Measurements from ENCODE around the gene CDK5RAP3. TPM values are rescaled to one million over a fixed set of nuclear protein-coding genes. Genes with fewer than 3 reads are reported as not detected.
"Not testable (repeated sequence)": the region's sequence is repeated elsewhere in the genome, so short reads cannot be mapped to it uniquely, and the experiment has no call there.

CDK5RAP3 gene
- polyA plus RNA-seq, 3 donors = 117 to 147 (median 140) TPM

DNA sequence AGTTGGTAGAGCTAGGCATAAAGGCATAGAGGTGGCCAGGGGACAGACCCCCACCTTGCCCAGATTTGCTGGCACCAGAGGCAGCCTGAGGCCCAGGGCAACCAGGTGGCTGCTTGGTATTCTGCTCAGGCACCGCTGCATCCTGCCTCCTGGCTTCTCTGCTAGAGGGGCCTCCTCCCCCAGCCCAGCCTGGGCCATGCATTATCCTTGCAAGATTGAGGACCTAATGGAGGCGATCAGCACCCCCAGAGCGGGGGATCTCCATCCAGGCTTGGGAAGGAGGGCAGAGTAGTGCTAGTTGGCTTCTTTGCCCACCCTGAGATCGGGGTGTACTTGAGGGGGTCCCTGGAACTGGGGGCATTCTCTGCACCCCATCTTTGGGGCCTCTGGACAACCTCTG lies 23.8 kb downstream of the CDK5RAP3 start:
- no peak for DNase-seq (ENCODE audit: low read depth in 3 of 3, low spot score in 2 of 3)

DNA sequence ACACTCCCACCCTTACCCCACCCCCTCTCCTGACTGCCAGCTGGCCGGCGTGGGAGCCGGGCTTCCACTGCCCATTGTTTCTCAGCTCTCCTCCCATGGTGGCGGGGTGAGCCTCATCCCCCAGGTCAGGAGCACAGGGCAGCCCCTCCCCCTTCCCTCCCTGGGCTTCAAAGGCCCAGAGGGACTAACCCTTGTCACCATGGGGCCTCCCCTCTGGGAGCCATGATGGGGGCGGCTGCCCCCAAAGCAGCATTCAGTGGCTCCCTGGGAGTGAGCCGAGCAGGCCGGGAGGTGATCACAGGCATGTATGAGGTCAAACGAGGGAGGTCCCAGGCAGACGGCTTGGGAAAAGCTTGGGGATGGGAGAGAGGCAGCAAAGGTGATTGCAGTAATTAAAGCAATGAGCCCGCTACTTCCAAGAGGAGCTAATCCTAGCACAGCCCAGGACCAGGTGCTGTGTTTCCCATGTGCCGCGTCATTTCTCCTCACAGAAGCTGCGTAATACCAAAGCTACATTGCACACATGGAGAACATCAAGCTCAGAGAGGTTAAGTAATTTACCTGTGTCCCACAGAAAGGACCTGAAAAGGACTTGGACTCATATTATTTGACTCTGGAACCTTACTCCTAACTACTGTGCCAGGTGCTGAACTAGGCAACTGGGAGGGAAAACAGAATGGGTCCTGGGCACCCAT lies 24.5 kb downstream of the CDK5RAP3 start:
- DNase-seq (ENCODE audit: low read depth in 3 of 3, low spot score in 2 of 3) = no peak

DNA sequence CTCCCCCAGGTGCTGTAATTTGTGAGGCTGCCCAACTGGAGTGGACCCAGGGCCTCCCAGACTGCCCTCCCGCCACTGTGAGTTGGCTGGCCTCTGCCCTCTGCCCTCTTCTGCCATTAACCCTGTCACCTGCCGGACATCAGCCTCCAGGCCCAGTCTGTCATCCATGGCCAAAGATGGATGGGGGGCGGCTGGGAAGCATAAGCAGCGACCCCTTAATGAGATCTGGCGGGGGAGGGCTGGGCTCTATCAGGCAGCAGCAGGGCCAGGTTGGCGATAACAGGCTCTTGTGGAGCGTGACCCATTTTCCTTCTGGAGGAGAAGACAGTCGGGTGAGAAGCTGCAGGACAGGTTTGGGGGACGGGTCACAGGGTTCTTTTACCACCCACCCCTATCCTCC lies 25.3 kb downstream of the CDK5RAP3 start:
- no peak for DNase-seq (ENCODE audit: low read depth in 3 of 3, low spot score in 2 of 3)

- DNase-seq (ENCODE audit: low read depth in 3 of 3, low spot score in 2 of 3) = no peak
Observed at GRCh38 chr17:47997586-47997985, 26.7 kb downstream of the CDK5RAP3 start.

GRCh38 chr17:47998044-47998443 lies 27.1 kb downstream of the CDK5RAP3 start:
- no peak for DNase-seq (ENCODE audit: low read depth in 3 of 3, low spot score in 2 of 3)

GRCh38 chr17:47999582-47999981 lies 28.7 kb downstream of the CDK5RAP3 start:
- DNase-seq (ENCODE audit: low read depth in 3 of 3, low spot score in 2 of 3) = no peak

DNA sequence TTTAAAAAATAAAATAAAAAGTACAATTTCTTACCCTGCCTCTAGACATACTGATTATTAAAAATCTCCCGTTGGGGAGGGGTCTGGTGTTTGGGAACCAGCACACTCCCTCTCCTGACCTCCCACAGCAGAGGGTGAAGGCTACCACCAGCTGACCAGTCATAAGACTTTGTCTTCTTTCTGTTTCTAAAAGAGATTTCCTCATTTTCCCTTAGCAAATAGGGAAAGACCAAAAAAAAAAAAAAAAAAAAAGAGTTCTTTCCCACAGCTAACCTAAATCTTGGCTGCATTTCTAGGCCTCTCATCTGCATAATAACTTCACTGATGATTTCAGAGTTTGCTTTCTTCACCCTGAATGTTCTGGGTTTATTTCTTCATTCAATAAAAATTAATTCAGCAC lies 30.3 kb downstream of the CDK5RAP3 start:
- no peak for DNase-seq (ENCODE audit: low read depth in 3 of 3, low spot score in 2 of 3)

- DNase-seq (ENCODE audit: low read depth in 3 of 3, low spot score in 2 of 3) = not testable (repeated sequence)
Observed at GRCh38 chr17:48001657-48002056, 30.7 kb downstream of the CDK5RAP3 start.

GRCh38 chr17:48002266-48002915 lies 31.5 kb downstream of the CDK5RAP3 start:
- DNase-seq (ENCODE audit: low read depth in 3 of 3, low spot score in 2 of 3) = no peak

DNA sequence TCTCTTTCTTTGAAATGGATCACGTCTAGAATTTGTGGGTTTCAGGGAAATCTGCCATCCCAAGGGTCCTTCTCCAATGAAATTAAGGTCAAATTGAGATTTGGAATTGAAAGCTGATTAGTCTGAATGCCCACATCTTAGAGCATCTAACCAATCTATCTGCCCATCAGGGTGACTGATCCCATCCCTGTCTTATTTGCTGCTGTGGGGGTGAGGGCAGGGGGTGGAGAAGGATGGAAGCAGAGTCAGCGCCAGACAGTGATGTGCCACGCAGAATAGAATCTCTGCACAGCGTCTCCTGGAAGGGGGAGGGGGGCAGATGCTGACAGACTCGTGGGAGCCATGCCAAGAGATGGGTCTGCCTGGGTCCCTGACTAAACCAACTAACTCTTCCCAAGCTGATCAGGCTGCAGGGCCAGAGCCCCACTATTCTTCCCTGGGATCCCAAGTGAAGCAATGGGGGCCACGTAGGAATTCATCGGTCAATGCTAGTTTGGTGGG lies 32.1 kb downstream of the CDK5RAP3 start:
- no peak for DNase-seq (ENCODE audit: low read depth in 3 of 3, low spot score in 2 of 3)

DNA sequence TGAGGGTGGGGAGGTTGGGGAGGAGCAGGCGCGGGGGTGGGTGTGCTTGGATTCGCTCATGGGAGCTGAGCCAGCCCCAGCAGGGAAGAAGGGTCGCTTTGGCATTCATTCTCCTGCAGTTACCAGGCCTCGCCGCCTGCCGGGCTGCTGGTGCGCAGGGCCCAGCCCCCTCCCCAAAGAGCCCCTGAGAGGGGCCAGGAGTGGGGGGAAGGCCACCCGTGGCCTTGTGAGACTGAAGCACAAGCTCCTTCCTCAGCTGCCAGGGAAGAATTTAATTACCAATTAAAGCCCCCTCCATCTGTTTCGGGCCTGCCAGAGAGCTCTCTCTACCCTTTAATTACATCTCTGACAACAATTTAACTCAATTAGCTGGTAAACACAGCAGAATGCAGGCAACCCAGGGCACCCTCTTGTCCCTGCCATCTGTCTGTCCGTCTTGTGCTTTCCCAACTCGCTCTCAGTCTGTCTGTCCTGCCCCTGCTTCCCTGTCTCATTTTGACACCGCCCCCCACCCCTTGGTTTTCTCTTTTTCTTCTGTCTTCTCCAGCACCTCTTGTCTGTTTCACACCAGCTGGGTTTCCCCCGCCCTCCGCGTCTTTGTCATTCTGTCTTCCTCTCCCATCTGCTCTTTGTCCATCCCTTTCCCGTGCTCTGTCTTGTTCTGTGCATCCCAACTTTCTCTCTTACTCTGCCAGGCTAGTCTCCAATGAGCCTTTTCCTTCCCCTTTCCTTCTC lies 32.7 kb downstream of the CDK5RAP3 start:
- DNase-seq (ENCODE audit: low read depth in 3 of 3, low spot score in 2 of 3) = no peak

GRCh38 chr17:48004983-48005382 lies 34.1 kb downstream of the CDK5RAP3 start:
- no peak for DNase-seq (ENCODE audit: low read depth in 3 of 3, low spot score in 2 of 3)

GRCh38 chr17:48006936-48007709 lies 36.2 kb downstream of the CDK5RAP3 start:
- no peak for DNase-seq (ENCODE audit: low read depth in 3 of 3, low spot score in 2 of 3)

- DNase-seq (ENCODE audit: low read depth in 3 of 3, low spot score in 2 of 3) = no peak
Observed at GRCh38 chr17:48010193-48010592, 39.3 kb downstream of the CDK5RAP3 start.

- no peak for DNase-seq (ENCODE audit: low read depth in 3 of 3, low spot score in 2 of 3)
Observed at GRCh38 chr17:48011405-48012150, 40.7 kb downstream of the CDK5RAP3 start.

DNA sequence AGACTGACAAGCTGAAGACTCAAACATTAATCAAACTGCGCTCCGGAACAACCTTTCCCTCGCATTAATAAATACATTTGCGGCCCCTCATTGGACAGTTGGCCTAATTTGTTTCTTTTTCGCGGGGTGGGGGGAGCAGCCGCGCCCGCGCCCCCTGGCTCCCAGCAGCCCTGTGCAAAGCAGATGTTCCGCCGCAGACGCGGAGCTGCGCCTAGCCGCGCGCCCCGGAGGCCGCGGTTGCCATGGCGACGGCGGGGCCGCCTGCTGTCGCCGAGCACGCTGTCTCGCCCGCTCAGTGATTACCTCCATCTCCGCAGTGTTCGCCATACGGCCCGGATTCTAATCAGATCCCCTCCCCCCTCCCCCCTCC lies 41.2 kb downstream of the CDK5RAP3 start:
- DNase-seq (ENCODE audit: low read depth in 3 of 3, low spot score in 2 of 3) = no peak

DNA sequence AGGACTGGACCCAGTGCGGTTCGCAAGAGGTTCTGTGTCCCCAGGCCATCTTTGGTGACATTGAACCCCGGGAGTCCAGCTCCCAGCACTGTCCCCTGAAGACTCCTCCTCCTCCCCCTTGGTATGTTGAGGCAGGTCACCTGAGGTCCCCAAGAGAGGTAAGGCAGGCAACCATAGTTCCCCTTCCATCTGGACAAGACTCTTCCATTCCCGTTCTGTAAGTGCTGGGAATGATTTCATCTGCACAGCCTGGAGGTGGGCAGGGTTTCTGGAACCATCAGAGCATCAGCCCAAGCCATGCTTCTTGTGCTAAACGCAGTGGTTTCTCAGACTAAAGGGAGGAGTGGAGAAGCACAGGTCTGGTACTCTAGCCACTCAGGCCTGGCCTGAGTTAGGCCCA lies 41.7 kb downstream of the CDK5RAP3 start:
- DNase-seq (ENCODE audit: low read depth in 3 of 3, low spot score in 2 of 3) = no peak

GRCh38 chr17:48013876-48014594 lies 43.1 kb downstream of the CDK5RAP3 start:
- no peak for DNase-seq (ENCODE audit: low read depth in 3 of 3, low spot score in 2 of 3)

DNA sequence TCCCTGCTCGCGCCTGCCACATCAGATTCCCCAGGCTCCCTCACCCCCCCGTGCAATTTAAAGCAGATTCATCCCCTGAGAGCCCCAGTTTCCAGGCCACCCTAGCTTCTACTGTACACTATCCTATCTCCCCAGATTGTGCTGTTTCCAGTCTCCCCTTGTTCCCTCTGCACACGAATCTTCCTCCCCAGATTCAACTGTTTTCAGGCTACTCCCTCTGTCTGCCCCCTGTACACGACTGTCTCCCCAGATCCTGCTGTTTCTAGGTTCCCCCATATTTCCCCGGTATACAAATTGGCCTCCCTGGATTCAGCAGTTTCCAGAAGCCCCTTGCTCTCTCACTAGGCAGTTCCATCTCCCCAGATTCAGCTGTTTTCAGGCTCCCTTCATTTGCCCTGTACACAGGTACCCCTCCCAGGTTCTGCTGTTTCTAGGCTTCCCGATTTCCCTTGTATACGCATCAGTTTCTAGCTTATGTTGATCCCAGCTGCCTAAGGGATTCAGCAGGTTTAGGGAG lies 43.7 kb downstream of the CDK5RAP3 start:
- DNase-seq (ENCODE audit: low read depth in 3 of 3, low spot score in 2 of 3) = no peak

All from right renal cortex interstitium (tissue), 3 donors.